HG03469 (cell line): ENCODE measurements around the gene THAP10.
"Not testable (repeated sequence)": the region's sequence is repeated elsewhere in the genome, so short reads cannot be mapped to it uniquely, and the experiment has no call there.

Experiments
- ATAC-seq: cut with Tn5 transposase; IDR thresholded peaks from one replicate; pipeline ENCODE4 v1.9.1; 2021; ENCODE audit warnings: mild to moderate bottlenecking, moderate library complexity, moderate number of reproducible peaks; ENCODE audit not compliant: unreplicated experiment

THAP10 gene

GRCh38 chr15:70879401-70879800, 12.8 kb downstream of the THAP10 start:
- ATAC-seq: no peak

GRCh38 chr15:70876683-70877082, 15.6 kb downstream of the THAP10 start:
- no peak for ATAC-seq

GRCh38 chr15:70876011-70876410, 16.2 kb downstream of the THAP10 start:
- no peak for ATAC-seq

GRCh38 chr15:70875001-70875782, 17.0 kb downstream of the THAP10 start:
- no peak for ATAC-seq

- ATAC-seq: no peak
Measured at GRCh38 chr15:70873232-70874054, 18.8 kb downstream of the THAP10 start.

GRCh38 chr15:70871490-70871889, 20.7 kb downstream of the THAP10 start:
- ATAC-seq: not testable (repeated sequence)

GRCh38 chr15:70870051-70870450, 22.2 kb downstream of the THAP10 start:
- ATAC-seq: no peak

GRCh38 chr15:70869346-70869745, 22.9 kb downstream of the THAP10 start:
- ATAC-seq: no peak

- ATAC-seq: no peak
Measured at GRCh38 chr15:70867911-70868467, 24.2 kb downstream of the THAP10 start.

GRCh38 chr15:70866982-70867641, 25.1 kb downstream of the THAP10 start:
- ATAC-seq: no peak

- no peak for ATAC-seq
Measured at GRCh38 chr15:70863450-70864218, 28.6 kb downstream of the THAP10 start.

GRCh38 chr15:70859998-70860397, 32.2 kb downstream of the THAP10 start:
- no peak for ATAC-seq

GRCh38 chr15:70859322-70859908, 32.8 kb downstream of the THAP10 start:
- no peak for ATAC-seq

GRCh38 chr15:70858614-70859321, 33.5 kb downstream of the THAP10 start:
- ATAC-seq: not testable (repeated sequence)

GRCh38 chr15:70857562-70858285, 34.5 kb downstream of the THAP10 start:
- ATAC-seq: no peak

GRCh38 chr15:70856884-70857561, 35.2 kb downstream of the THAP10 start:
- no peak for ATAC-seq

GRCh38 chr15:70856177-70856883, 35.9 kb downstream of the THAP10 start:
- ATAC-seq: no peak

GRCh38 chr15:70855764-70856163, 36.5 kb downstream of the THAP10 start:
- ATAC-seq: no peak
